ENCODE results near the gene CRELD2. TPM values are rescaled to one million over a fixed set of nuclear protein-coding genes. Genes with fewer than 3 reads are reported as not detected.

Gene CRELD2
- total and polyA plus RNA-seq, 2 donors from 2014 or later: 37.3 to 54.0 TPM

DNA sequence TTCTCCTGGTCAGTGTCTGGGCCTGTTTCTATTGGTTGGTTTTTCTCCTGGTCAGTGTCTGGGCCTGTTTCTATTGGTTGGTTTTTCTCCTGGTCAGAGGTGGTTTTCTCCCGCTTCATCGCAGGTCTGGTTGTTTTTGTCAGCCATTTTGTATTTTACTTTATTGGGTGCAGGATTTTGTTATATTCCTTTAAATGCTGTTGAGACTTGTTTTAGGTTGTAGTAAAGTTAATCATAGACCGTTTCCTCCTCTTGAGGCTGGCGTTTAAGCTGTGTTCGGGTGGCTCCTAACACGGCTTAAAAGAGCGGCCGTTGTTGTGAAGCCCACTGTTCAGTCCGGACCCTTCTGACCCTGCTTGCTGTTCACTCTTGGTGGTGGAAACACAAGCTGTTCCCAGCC, 38.6 kb upstream of the CRELD2 start:
- no peak overlapping the region for H3K27ac ChIP-seq (ENCODE audit: low read depth in 2 of 2, low read length in 2 of 2)
- no peak overlapping the region for H3K4me3 ChIP-seq (ENCODE audit: low read length in 3 of 3)
- no peak for DNase-seq
- no peaks in the 10 kb centered on the region for H3K9me3 ChIP-seq (ENCODE audit: control insufficient read depth in 2 of 3, insufficient read depth in 1 of 3, low read length in 3 of 3)
- no peak overlapping the region for H3K9ac ChIP-seq (ENCODE audit: low read length in 3 of 3)
- FAIRE-seq: no peak
- H3K36me3 ChIP-seq (ENCODE audit: control insufficient read depth in 2 of 3, insufficient read depth in 3 of 3, low read length in 3 of 3): peaks cover 0 to 2% (median 2%) of the 10 kb centered on the region in 3 donors
- intact Hi-C loops (cut with DNase I): no loop called here
- no peak for TF ChIP-seq CTCF (IDR thresholded peaks at IDR 0.05; ENCODE audit: borderline replicate concordance, extremely low read depth, insufficient read depth)
- H3K27me3 ChIP-seq (ENCODE audit: control insufficient read depth, insufficient read depth, low read length): no peaks in the 10 kb centered on the region
- no peaks in the 10 kb centered on the region for H3K4me1 ChIP-seq (ENCODE audit: control insufficient read depth in 2 of 3, insufficient read depth in 2 of 3, low read depth in 1 of 3, low read length in 3 of 3)

DNA sequence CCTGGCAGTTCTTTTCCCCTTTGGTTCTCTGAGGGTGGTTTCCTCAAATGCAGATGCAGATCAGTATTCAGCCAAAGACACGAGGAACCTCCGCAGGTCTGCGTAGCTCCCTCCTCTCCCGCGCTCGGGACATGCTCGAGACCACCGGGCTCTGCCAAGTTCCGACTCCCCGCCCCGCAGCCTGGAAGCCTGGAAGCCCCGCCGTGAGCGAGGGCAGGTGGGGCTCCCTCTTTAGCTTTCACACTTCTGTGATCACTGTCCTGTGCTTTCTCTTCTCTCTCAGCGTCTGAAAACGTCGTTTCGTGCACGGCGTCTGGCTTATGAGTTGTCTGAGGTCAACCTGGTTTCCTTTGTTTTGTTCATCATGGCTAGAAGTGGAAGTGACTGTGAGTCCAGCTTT, 38.2 kb upstream of the CRELD2 start:
- TF ChIP-seq CTCF (IDR thresholded peaks at IDR 0.05; ENCODE audit: borderline replicate concordance, extremely low read depth, insufficient read depth): no peak
- Histone ChIP-seq H3K4me1 (ENCODE audit: control insufficient read depth in 2 of 3, insufficient read depth in 2 of 3, low read depth in 1 of 3, low read length in 3 of 3) (no peaks in the 10 kb centered on the region), H3K4me3 (ENCODE audit: low read length in 3 of 3) (no peak overlapping the region), H3K9ac (ENCODE audit: low read length in 3 of 3) (no peak overlapping the region), H3K9me3 (ENCODE audit: control insufficient read depth in 2 of 3, insufficient read depth in 1 of 3, low read length in 3 of 3) (no peaks in the 10 kb centered on the region), H3K27ac (ENCODE audit: low read depth in 2 of 2, low read length in 2 of 2) (no peak overlapping the region), H3K36me3 (ENCODE audit: control insufficient read depth in 2 of 3, insufficient read depth in 3 of 3, low read length in 3 of 3) (peaks cover 0 to 2% (median 2%) of the 10 kb centered on the region in 3 donors), H3K27me3 (ENCODE audit: control insufficient read depth, insufficient read depth, low read length) (no peaks in the 10 kb centered on the region)
- FAIRE-seq (no peak), DNase-seq (no peak)
- intact Hi-C loops (cut with DNase I): no loop called here

GRCh38 chr22:49881856-49882255, 36.6 kb upstream of the CRELD2 start:
- Histone ChIP-seq H3K4me1 (ENCODE audit: control insufficient read depth in 2 of 3, insufficient read depth in 2 of 3, low read depth in 1 of 3, low read length in 3 of 3) (no peaks in the 10 kb centered on the region), H3K27me3 (ENCODE audit: control insufficient read depth, insufficient read depth, low read length) (no peaks in the 10 kb centered on the region), H3K27ac (ENCODE audit: low read depth in 2 of 2, low read length in 2 of 2) (no peak overlapping the region), H3K9me3 (ENCODE audit: control insufficient read depth in 2 of 3, insufficient read depth in 1 of 3, low read length in 3 of 3) (no peaks in the 10 kb centered on the region), H3K9ac (ENCODE audit: low read length in 3 of 3) (no peak overlapping the region), H3K4me3 (ENCODE audit: low read length in 3 of 3) (no peak overlapping the region), H3K36me3 (ENCODE audit: control insufficient read depth in 2 of 3, insufficient read depth in 3 of 3, low read length in 3 of 3) (peaks cover 7 to 14% (median 10%) of the 10 kb centered on the region in 3 donors)
- DNase-seq (no peak), FAIRE-seq (no peak)
- no peak for TF ChIP-seq CTCF (IDR thresholded peaks at IDR 0.05; ENCODE audit: borderline replicate concordance, extremely low read depth, insufficient read depth)
- intact Hi-C loops (cut with DNase I): no loop called here

Data from kidney (tissue), 14 donors.